Stimulated activated CD4-positive, alpha-beta T cell treated with anti-CD3 and anti-CD28 coated beads, Interleukin-1b, Interleukin-23, amount 100 ng/mL, for 48 hours (primary cell): ENCODE measurements around the gene MRPL27.
"Not testable (repeated sequence)": the region's sequence is repeated elsewhere in the genome, so short reads cannot be mapped to it uniquely, and the experiment has no call there.

Experiments
- DNase-seq: peaks from one replicate; pipeline ENCODE4 v3.0.0-alpha.2; 2020

Gene MRPL27

DNA sequence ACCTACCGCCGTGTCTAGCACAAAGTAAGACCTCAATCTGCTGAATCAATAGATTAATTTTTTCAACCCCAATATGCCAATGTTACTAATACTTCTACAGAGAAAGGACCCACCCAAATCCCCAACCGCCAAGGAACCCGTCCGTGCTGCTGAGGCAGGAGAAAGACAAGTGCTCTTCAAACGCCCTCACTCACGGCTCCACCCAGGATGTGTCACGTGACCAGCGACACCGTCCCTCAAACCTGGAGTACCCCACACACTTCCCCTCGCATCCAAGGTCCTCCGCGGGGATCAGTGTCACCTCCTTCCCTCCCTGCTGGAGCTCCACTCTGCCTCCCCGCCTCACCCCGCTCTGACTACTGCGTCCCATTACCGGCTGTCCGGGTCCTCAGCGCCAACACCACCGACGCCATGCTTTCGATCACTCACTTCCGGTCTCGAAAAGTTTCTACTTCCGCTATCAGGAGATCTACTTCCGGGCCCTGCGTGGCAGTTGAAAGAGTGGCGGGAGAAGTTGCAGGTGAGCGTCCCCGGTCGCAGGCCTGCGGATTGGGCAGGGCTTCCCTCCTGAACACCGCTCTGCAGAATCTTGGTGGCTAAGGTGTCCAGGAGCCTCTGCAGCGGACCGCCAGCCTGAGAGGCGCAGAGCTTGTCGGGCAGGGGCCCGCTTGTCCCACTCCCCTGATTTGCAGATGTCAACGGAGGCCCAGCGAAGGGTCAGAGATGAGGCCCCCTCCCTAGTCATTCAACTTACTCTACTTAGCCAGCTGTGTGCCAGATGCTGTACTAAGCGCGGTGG is at the start of gene MRPL27, which contains the start of gene EME1:
MRPL27 (minus strand) TSS at position 427 of the 799 bp plus-strand sequence; CDS start at position 413, 14 bp downstream.
EME1 (plus strand) TSS at position 472 of the 799 bp plus-strand sequence. CDS start 1,980 bp downstream, outside the sequence.
- DNase-seq = peak; percentile 86

DNA sequence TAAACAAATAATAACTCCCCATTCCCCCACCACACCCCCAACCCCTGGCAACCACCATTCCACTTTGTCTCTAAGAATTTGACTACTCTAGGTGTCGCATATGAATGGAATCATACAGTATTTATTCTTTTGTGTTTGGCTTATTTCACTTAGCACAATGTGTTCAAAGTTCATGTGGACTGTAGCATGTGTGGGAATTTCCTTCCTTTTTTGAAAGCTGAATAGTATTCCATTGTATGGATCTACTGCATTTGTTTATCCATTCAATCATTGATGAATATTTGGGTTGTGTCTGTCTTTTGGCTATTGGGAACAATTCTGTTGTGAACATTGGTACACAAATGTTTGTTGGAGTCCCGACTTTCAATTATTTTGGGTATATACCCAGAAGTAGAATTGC is 49.8 kb upstream of the MRPL27 start:
- no peak for DNase-seq

DNA sequence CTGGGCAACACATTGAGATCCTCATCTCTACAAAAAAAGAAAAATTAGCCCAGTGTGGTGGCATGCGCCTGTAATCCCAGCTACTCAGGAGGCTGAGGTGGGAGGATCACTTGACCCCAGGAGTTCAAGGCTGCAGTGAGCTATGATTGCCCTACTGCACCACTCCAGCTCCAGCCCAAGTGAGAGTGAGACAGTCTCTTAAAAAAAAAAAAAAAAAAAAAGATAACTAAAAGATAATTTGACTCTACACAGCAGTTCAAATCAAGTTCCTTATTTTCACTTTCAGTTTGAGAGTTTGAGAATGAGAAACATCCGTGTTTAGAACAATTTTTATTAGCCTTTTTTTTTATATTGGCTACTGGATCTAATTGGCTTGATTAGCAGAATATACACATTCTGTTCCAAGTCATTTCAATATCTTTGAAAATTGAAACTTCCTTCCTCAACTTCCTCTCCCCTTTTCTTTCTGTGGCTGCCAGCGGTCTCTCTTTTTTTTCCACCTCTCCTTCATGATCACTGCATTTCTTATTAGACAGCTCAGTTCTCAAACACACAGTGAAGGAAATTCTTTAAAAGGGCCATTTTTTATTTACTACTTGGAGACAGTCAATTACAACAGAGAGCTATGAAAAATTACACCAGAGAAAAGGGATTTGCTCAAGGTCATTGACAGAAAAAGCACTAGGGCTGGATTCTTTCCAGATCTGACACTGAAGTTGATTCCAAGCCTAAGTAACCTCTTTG is 48.5 kb upstream of the MRPL27 start:
- no peak for DNase-seq

- no peak for DNase-seq
Observed at GRCh38 chr17:50420419-50421112, 47.6 kb upstream of the MRPL27 start.

- DNase-seq = not testable (repeated sequence)
Observed at GRCh38 chr17:50419577-50419976, 46.6 kb upstream of the MRPL27 start.

DNA sequence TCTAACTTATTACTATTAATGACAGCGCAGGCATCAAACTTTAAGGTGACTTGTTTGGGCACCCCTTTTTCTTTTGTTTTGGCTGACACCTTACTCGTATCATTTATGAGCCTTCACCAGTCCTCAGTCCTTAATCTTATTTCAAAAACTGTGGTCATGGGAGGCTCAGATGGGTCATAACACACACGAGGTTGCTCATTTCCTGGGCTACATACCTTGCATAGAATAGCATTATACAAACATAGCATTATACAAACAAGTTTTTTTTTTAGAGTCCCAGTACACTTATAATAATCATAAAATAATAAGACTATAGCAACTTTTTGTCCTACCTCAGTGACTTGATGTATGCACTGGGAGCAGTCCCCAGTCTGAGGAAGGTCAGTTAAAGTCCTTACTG is 41.8 kb upstream of the MRPL27 start:
- no peak for DNase-seq

DNA sequence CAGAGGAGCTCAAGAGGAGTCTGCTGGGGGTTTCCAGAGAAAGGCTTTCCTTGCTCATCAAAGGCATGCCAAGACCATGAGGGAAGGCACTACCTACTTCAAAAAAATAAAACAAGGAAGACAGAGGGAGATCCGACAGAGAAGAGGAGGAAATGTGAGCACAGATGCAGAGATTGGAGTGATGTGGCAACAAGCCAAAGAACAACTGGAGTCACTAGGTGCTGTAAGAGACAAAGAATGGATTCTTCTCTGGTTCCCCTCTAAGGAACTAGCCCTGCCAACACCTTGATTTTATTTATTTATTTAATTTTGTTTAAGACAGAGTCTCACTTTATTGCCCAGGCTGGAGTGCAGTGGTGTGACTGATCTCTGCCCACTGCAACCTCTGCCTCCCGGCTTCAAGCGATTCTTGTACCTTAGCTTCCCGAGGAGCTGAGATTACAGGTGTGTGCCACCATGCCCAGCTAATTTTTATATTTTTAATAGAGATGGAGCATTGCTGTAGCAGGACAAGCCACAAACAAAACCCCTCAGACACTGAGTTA is 39.3 kb upstream of the MRPL27 start:
- DNase-seq = no peak

GRCh38 chr17:50407921-50408320 is 34.9 kb upstream of the MRPL27 start:
- DNase-seq = no peak

- DNase-seq = no peak
Observed at GRCh38 chr17:50406578-50406977, 33.6 kb upstream of the MRPL27 start.

- not testable (repeated sequence) for DNase-seq
Observed at GRCh38 chr17:50405351-50405750, 32.4 kb upstream of the MRPL27 start.

- not testable (repeated sequence) for DNase-seq
Observed at GRCh38 chr17:50399591-50399990, 26.6 kb upstream of the MRPL27 start.

DNA sequence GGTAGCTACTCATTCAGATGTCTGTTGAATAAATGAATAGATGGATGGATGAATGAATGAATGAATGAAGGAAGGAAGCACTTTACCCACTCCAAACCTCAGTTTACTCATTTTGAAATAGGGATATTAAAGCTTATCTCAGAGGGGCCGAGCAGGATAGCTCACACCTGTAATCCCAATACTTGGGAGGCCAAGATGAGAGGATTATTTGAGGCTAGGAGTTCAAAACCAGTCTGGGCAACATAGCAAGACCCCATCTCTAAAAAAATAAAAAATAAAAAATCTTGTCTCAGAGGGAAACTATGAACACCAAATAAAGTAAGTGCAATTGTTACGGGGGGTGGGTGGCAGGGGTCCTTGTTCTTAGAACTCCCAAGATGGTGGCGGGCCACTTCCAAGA is 25.7 kb upstream of the MRPL27 start:
- DNase-seq = not testable (repeated sequence)

DNA sequence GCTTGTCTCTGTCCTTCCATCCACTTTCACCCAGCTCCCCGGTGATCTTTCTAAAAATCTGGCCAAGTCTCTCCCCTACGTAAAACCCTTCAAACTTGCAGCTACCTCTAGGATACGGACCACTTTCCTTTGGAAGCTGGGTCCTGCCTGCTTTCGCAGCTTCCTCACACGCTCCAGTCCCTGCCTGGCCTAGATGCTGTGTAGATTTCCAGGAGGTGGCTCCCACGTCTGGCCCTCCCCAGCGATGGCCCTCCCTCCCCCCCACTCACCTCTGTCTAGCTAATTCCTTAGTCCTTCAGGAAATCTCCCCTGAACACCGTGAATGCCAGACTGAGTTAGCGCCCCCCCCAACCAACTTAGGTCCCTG is 24.9 kb upstream of the MRPL27 start:
- DNase-seq = no peak

DNA sequence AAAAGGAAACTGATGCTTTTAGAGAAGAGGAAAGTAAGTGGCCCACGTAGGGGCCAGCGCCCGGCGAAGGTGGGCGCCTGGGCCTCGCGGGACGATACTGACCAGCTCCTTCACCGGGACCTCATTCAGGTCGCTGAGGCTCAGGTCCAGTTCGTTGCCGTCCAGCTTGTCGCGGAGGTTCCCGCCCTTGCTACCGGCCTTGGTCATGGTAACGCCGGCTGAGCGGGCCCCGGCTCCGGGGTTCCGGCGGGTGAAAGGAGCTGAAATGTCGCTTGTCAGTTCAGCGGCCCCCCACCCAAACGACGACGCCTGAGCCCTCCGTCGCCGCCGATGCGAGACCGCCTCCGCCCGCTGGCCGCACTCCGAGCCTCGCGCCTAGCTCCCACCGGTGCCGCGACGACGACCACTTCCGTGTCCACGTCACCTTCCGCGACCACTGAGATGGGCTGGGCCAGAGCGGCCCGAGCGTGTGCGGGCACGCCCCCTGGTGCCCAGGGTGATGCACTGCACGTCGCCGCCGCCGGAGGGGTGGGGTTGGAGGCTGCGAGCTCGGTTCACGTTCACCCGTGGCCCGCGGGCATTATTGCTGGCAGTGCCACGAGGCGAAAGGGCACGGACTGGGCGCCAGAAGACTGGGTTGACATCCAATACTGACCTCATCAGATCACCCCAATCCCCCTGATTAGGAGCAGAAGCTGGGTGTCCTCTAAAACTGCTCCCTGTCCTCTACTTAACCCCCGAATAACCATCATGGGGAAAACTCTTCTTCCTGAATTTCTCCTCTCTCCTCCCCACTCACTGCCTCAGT is 24.3 kb upstream of the MRPL27 start, which contains the start of gene LRRC59:
LRRC59 (minus strand) TSS at position 413 of the 808 bp plus-strand sequence; CDS start at position 207, 206 bp downstream.
- DNase-seq = peak; percentile 90

GRCh38 chr17:50396261-50397110 is 23.5 kb upstream of the MRPL27 start:
- DNase-seq = no peak

GRCh38 chr17:50394711-50395110 is 21.7 kb upstream of the MRPL27 start:
- no peak for DNase-seq

GRCh38 chr17:50393700-50394099 is 20.7 kb upstream of the MRPL27 start:
- no peak for DNase-seq

GRCh38 chr17:50392621-50393020 is 19.6 kb upstream of the MRPL27 start:
- no peak for DNase-seq

DNA sequence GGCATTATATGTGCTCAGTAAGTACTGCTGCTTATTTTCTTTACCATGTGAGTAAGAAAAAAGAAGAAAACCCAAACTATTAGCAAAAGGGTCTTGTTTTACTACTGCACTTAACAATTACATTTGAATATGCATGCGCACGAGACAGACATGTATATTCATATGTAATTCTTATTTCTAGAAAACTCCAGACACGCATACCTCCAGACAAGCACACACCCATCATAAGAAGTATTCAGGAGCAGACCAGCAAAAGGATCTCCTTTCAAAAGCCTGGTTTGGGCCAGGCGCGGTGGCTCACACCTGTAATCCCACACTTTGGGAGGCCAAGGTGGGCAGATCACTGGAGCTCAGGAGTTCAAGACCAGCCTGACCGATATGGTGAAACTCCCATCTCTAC is 16.6 kb upstream of the MRPL27 start:
- DNase-seq = no peak

- DNase-seq = no peak
Observed at GRCh38 chr17:50388728-50389127, 15.7 kb upstream of the MRPL27 start.

- DNase-seq = no peak
Observed at GRCh38 chr17:50386510-50386909, 13.5 kb upstream of the MRPL27 start.
